Neutrophil (primary cell): ENCODE results near the gene MARCHF3.

ENCODE experiments used
- H3K27ac ChIP-seq: fragments of 200-600 bp; sonication (generic); 2 replicates; pipeline ENCODE4 v1.5.1; 2016; ENCODE audit warnings: mild to moderate bottlenecking, moderate library complexity
- H3K27me3 ChIP-seq: fragments of 200-600 bp; sonication (generic); 2 replicates; pipeline ENCODE4 v1.6.0; 2016; ENCODE audit warnings: mild to moderate bottlenecking
- H3K36me3 ChIP-seq: fragments of 200-600 bp; sonication (generic); 2 replicates; pipeline ENCODE4 v1.5.1; 2017
- H3K4me1 ChIP-seq, 2 experiments: fragments of 200-600 bp in 1 of 2; sonication (generic) in 1 of 2; 1 replicate in 1 of 2; 2 replicates in 1 of 2; pipeline versions ENCODE4 v1.5.1 to v1.6.1; 2013 to 2016; ENCODE audit warnings: low read depth in 1 of 2, low read length in 1 of 2, mild to moderate bottlenecking in 1 of 2, moderate library complexity in 1 of 2; ENCODE audit not compliant: control insufficient read depth in 1 of 2, insufficient read depth in 1 of 2
- H3K4me3 ChIP-seq, 2 experiments: fragments of 200-600 bp in 1 of 2; sonication (generic) in 1 of 2; 1 replicate in 1 of 2; 2 replicates in 1 of 2; pipeline ENCODE4 v1.5.1; 2013 to 2016; ENCODE audit warnings: low read depth in 1 of 2, low read length in 1 of 2, mild to moderate bottlenecking in 1 of 2, moderate library complexity in 1 of 2
- H3K9me3 ChIP-seq: fragments of 200-600 bp; sonication (generic); 2 replicates; pipeline ENCODE4 v1.5.1; 2016
- TF ChIP-seq, protein P1 (sequence below): fragments of 200-600 bp; sonication (generic); IDR thresholded peaks from 2 replicates; pipeline ENCODE4 v1.5.1; 2016; ENCODE audit warnings: antibody characterized with exemption

MARCHF3 gene

DNA sequence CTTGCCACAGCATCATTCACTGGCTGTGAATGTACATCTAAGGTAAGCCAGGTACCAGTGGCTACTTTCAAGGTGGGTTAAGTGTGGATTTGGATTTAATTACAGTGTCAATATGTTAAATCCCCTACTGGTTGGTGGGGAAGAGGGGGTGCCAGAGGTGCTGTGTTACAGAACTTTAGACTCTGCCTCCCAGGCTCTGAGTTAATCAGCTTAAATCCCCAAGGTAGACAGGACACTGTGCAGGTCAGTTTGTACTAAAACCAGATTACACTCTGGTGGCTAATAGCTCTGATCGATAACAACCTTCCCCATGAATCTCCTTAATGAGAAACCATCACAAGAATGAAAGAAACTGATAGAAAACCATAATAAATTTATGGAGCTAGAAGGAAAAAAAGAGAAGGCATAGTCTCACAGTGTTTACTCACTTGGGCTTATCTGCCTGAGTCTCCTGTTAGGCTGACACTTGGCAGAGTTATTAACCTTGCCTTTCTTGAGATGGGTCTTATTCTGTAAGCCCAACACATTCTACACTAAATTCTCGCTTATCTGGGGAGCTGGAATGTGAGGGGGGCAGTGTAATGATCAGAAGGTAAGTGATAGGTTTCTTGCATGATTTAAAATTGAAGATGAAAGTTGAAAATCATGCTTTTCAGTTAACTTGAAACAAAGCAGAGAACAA is 146.7 kb downstream of the MARCHF3 start:
- no peak overlapping the region for H3K4me3 ChIP-seq
- TF ChIP-seq, protein P1, sequence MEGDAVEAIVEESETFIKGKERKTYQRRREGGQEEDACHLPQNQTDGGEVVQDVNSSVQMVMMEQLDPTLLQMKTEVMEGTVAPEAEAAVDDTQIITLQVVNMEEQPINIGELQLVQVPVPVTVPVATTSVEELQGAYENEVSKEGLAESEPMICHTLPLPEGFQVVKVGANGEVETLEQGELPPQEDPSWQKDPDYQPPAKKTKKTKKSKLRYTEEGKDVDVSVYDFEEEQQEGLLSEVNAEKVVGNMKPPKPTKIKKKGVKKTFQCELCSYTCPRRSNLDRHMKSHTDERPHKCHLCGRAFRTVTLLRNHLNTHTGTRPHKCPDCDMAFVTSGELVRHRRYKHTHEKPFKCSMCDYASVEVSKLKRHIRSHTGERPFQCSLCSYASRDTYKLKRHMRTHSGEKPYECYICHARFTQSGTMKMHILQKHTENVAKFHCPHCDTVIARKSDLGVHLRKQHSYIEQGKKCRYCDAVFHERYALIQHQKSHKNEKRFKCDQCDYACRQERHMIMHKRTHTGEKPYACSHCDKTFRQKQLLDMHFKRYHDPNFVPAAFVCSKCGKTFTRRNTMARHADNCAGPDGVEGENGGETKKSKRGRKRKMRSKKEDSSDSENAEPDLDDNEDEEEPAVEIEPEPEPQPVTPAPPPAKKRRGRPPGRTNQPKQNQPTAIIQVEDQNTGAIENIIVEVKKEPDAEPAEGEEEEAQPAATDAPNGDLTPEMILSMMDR: no peak
- H3K27ac ChIP-seq: no peak overlapping the region
- no peaks in the 10 kb centered on the region for H3K4me1 ChIP-seq
- H3K9me3 ChIP-seq: no peaks in the 10 kb centered on the region
- H3K36me3 ChIP-seq: no peaks in the 10 kb centered on the region
- H3K27me3 ChIP-seq: no peaks in the 10 kb centered on the region

DNA sequence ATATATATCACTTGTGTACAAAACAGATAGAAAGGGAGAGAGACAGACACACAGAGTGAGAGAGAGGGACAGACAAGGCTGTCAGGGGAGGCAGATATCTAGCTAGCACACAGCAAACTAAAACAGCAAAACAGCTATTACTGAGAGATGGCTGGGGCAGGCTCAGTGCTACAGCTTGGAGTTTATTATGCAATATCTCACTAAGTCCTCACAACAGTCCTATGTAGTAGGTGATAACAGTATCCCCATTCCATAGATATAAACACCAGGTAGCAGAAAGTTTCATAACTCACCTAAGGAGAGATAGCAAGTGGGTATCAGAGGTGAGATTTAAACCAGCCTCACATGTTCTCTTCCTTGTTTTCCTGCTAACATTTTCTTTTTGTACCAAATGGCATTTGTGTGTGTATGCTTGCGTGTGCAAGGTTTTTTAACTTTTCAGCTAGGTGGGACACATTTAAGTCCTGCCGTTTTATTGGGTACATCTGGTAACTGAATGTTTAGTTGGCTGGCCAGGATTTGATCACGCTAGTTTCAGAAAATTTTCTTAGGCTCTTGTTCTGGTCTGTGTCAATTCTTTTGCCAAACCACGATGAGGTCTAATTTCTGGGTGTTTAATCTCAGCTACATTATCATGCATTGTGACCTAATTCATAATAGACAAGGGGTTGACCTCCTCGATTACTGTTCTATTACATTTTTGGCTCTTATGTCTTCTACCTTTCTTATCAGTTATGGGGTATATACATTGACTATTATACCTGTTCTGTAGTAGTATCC is 148.3 kb downstream of the MARCHF3 start:
- H3K9me3 ChIP-seq: no peaks in the 10 kb centered on the region

DNA sequence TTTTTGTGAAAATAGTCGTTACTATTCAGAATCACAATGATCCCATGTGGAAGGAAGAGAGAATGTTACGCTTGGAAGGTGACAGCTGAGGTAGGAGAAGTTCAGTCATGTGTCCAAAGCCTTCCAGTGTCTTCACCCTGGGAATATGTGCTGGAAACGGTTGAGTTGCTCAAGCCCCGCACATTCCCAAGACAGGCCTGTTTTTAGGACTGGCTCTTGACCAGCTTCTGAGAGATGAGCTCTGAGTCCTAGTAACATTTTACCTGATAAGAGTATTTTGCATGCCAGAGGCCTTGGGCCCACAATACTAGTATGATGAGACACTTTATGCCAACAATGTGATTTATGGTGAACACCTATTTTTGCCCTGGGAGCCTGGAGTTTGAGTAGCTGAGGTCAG is 151.7 kb downstream of the MARCHF3 start:
- Histone ChIP-seq H3K36me3 (no peaks in the 10 kb centered on the region), H3K9me3 (no peaks in the 10 kb centered on the region), H3K4me3 (no peak overlapping the region), H3K27me3 (no peaks in the 10 kb centered on the region), H3K4me1 (no peaks in the 10 kb centered on the region), H3K27ac (no peak overlapping the region)
- TF ChIP-seq, protein P1: no peak

More for the DNA sequence above, 148.3 kb downstream of the MARCHF3 start:
- Histone ChIP-seq H3K4me1 (no peaks in the 10 kb centered on the region), H3K36me3 (no peaks in the 10 kb centered on the region), H3K27me3 (no peaks in the 10 kb centered on the region), H3K27ac (no peak overlapping the region), H3K4me3 (no peak overlapping the region)
- TF ChIP-seq, protein P1: no peak

DNA sequence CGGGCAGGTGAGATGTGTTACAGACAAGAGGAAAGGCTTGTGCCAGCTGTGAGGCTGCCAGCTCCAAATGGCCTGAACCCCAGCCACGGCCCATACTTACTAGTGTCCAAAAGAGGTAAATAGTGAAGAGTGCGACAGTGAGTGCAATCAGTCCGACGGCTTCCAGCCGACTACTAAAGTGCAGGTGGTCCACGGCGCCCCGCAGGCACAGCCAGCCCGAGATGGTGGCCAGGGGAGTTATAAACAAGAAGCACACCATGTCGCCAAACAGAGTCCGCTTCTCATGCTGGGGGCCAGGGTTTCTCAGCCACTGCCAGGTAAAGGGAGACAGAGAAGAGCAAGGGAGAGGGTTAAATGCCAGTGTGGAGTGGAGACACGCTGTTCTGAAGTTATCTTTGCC is 152.3 kb downstream of the MARCHF3 start:
- Histone ChIP-seq H3K27me3 (no peaks in the 10 kb centered on the region), H3K36me3 (no peaks in the 10 kb centered on the region), H3K4me3 (no peak overlapping the region), H3K9me3 (no peaks in the 10 kb centered on the region), H3K4me1 (no peaks in the 10 kb centered on the region), H3K27ac (no peak overlapping the region)
- TF ChIP-seq, protein P1: no peak

DNA sequence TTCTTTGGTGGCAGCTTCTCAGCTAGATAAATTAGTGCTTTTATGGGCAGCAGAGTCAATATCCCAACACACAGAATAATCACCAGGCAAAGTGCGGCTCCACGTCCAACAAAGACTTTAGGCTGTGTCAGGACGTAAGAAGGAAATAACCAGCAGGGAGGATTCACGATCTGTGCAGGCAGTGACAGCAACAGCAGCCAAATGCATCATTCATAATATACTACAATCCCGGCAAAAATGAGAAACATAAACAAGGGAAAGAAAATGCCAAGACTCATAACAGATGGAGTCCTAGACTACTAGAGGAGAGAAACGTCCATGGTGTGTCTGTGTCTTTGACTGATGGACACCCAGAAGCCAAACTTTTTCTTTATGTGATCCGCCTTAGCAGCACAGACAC is 152.8 kb downstream of the MARCHF3 start:
- Histone ChIP-seq H3K4me1 (no peaks in the 10 kb centered on the region), H3K9me3 (no peaks in the 10 kb centered on the region), H3K27me3 (no peaks in the 10 kb centered on the region), H3K27ac (no peak overlapping the region), H3K4me3 (no peak overlapping the region), H3K36me3 (no peaks in the 10 kb centered on the region)
- TF ChIP-seq, protein P1: no peak
